ENCODE measurements around the gene C10orf120.

- no peak for TF ChIP-seq CTCF (conservative IDR thresholded peaks at IDR 0.05; ENCODE audit: low read depth, low read length)
- no peak for TF ChIP-seq EZH2 (IDR thresholded peaks at IDR 0.05; ENCODE audit: borderline replicate concordance, low read depth, low read length, poor library complexity, severe bottlenecking)
Measured at GRCh38 chr10:122674781-122675180, 24.9 kb downstream of the C10orf120 start.
